Lower lobe of right lung (tissue), 2 donors: ENCODE data around the gene CLSTN2. TPM values are rescaled to one million over a fixed set of nuclear protein-coding genes. Genes with fewer than 3 reads are reported as not detected.

Experiments
- ATAC-seq, 2 donors: fragments of 200-7000 bp; cut with Tn5 transposase; one replicate each; pipeline ENCODE4 v1.9.1; 2020 to 2022; ENCODE audit warnings: mild to moderate bottlenecking in 2 of 2, moderate library complexity in 2 of 2
- DNase-seq: peaks from one replicate; pipeline ENCODE4 v3.0.0-alpha.2; 2020
- H3K27ac ChIP-seq: fragments of 200-600 bp; one replicate; pipeline ENCODE4 v1.8.0; 2022
- H3K27me3 ChIP-seq: fragments of 200-600 bp; one replicate; pipeline ENCODE4 v1.8.0; 2022; ENCODE audit warnings: low read depth
- H3K36me3 ChIP-seq: fragments of 200-600 bp; one replicate; pipeline ENCODE4 v1.8.0; 2022; ENCODE audit warnings: mild to moderate bottlenecking
- H3K4me1 ChIP-seq: fragments of 200-600 bp; one replicate; pipeline ENCODE4 v1.8.0; 2022
- H3K4me3 ChIP-seq: fragments of 200-600 bp; one replicate; pipeline ENCODE4 v1.8.0; 2022; ENCODE audit warnings: mild to moderate bottlenecking
- H3K9me3 ChIP-seq: fragments of 200-600 bp; one replicate; pipeline ENCODE4 v1.8.0; 2022
- CTCF ChIP-seq: fragments of 200-600 bp; IDR thresholded peaks from one replicate; pipeline ENCODE4 v1.8.0; 2022; ENCODE audit warnings: antibody characterized with exemption, mild to moderate bottlenecking
- intact Hi-C: fragments of 100-400 bp; cut with DNase I; formaldehyde crosslinking; loops from one replicate; pipeline ENCODE4 v1.11.0; 2022
- total RNA-seq: library from RNA; stranded (reverse); fragmentation: NEBNext Ultra II Directional; extraction: Animal tissue kit (Norgen Biotek cat#: 25700); gene quantifications from one replicate; pipeline ENCODE4 v1.2.1, GENCODE V29; 2021
- donor health status: DM: no; HTN: yes; CAD: no; lungs with severe emphysema.

CLSTN2 gene
- total RNA-seq, 1 donor from 2014 or later = 4.5 TPM

GRCh38 chr3:140441006-140441405 is 506.0 kb downstream of the CLSTN2 start:
- Histone ChIP-seq H3K36me3 (no peaks in the 10 kb centered on the region), H3K4me1 (no peaks in the 10 kb centered on the region), H3K27me3 (no peaks in the 10 kb centered on the region), H3K4me3 (no peak overlapping the region), H3K27ac (no peak overlapping the region), H3K9me3 (no peaks in the 10 kb centered on the region)
- ATAC-seq (no peak), DNase-seq (no peak)
- intact Hi-C loops = no loop called here
- no peak for TF ChIP-seq CTCF

- Histone ChIP-seq H3K36me3 (no peaks in the 10 kb centered on the region), H3K4me3 (no peak overlapping the region), H3K4me1 (no peaks in the 10 kb centered on the region), H3K27ac (no peak overlapping the region), H3K27me3 (no peaks in the 10 kb centered on the region), H3K9me3 (no peaks in the 10 kb centered on the region)
- no peak for ATAC-seq
- intact Hi-C loops = no loop called here
- TF ChIP-seq CTCF = no peak
- no peak for DNase-seq
Measured at GRCh38 chr3:140442621-140443020, 507.6 kb downstream of the CLSTN2 start.

GRCh38 chr3:140443073-140443472 is 508.1 kb downstream of the CLSTN2 start:
- Histone ChIP-seq H3K4me3 (no peak overlapping the region), H3K36me3 (no peaks in the 10 kb centered on the region), H3K9me3 (no peaks in the 10 kb centered on the region), H3K4me1 (no peaks in the 10 kb centered on the region), H3K27ac (no peak overlapping the region), H3K27me3 (no peaks in the 10 kb centered on the region)
- intact Hi-C loops = no loop called here
- DNase-seq (no peak), ATAC-seq (no peak)
- TF ChIP-seq CTCF = no peak

- Histone ChIP-seq H3K36me3 (no peaks in the 10 kb centered on the region), H3K4me1 (no peaks in the 10 kb centered on the region), H3K27ac (no peak overlapping the region), H3K9me3 (no peaks in the 10 kb centered on the region), H3K27me3 (no peaks in the 10 kb centered on the region), H3K4me3 (no peak overlapping the region)
- ATAC-seq = no peak
- TF ChIP-seq CTCF = no peak
- intact Hi-C loops = no loop called here
- no peak for DNase-seq
Measured at GRCh38 chr3:140443806-140444205, 508.8 kb downstream of the CLSTN2 start.

GRCh38 chr3:140446734-140447133 is 511.7 kb downstream of the CLSTN2 start:
- no peak overlapping the region for H3K27ac ChIP-seq
- intact Hi-C loops = no loop called here

More at GRCh38 chr3:140446734-140447133, 511.7 kb downstream of the CLSTN2 start:
- no peaks in the 10 kb centered on the region for H3K9me3 ChIP-seq
- no peak for DNase-seq
- H3K36me3 ChIP-seq = no peaks in the 10 kb centered on the region
- H3K27me3 ChIP-seq = no peaks in the 10 kb centered on the region
- no peaks in the 10 kb centered on the region for H3K4me1 ChIP-seq
- no peak for ATAC-seq
- H3K4me3 ChIP-seq = no peak overlapping the region
- no peak for TF ChIP-seq CTCF
